ENCODE measurements around the gene TLE2.

The TLE2 gene

GRCh38 chr19:3029065-3029923 lies at the start of gene TLE2:
TLE2 (minus strand) TSS chr19:3029280; CDS start chr19:3028904, 376 bp downstream.
- no peak for DNase-seq

GRCh38 chr19:3075605-3076431 lies 46.7 kb upstream of the TLE2 start:
- DNase-seq: peak in 20 of 56 donors; percentile 3 to 65 (median 22)

- DNase-seq: no peak
These were observed 45.0 kb upstream of the TLE2 start for GRCh38 chr19:3073931-3074595.

GRCh38 chr19:3073159-3073563 lies 44.1 kb upstream of the TLE2 start:
- DNase-seq: no peak

GRCh38 chr19:3071768-3072167 lies 42.7 kb upstream of the TLE2 start:
- no peak for DNase-seq

- DNase-seq: no peak
These were observed 39.0 kb upstream of the TLE2 start for GRCh38 chr19:3068071-3068470.

- DNase-seq: no peak
These were observed 38.5 kb upstream of the TLE2 start for GRCh38 chr19:3067563-3067962.

GRCh38 chr19:3066482-3067049 lies 37.5 kb upstream of the TLE2 start:
- DNase-seq: no peak

GRCh38 chr19:3065675-3066357 lies 36.7 kb upstream of the TLE2 start:
- no peak for DNase-seq

- no peak for DNase-seq
These were observed 34.9 kb upstream of the TLE2 start for GRCh38 chr19:3064011-3064330.

GRCh38 chr19:3062165-3063105 lies 33.4 kb upstream of the TLE2 start, which contains the start of gene TLE5:
TLE5 (minus strand) TSS chr19:3062495; CDS start chr19:3062200, 295 bp downstream.
- DNase-seq: peak in 31 of 56 donors; percentile 5 to 68 (median 39)

GRCh38 chr19:3061182-3062161 lies 32.4 kb upstream of the TLE2 start:
- DNase-seq: peak in 33 of 56 donors; percentile 13 to 71 (median 40)

- no peak for DNase-seq
These were observed 31.7 kb upstream of the TLE2 start for GRCh38 chr19:3060857-3061181.

GRCh38 chr19:3059653-3060052 lies 30.6 kb upstream of the TLE2 start:
- no peak for DNase-seq

- no peak for DNase-seq
These were observed 29.8 kb upstream of the TLE2 start for GRCh38 chr19:3058821-3059314.

GRCh38 chr19:3058009-3058820 lies 29.1 kb upstream of the TLE2 start:
- no peak for DNase-seq

- peak in 49 of 56 donors; percentile 11 to 83 (median 62) for DNase-seq
These were observed 28.2 kb upstream of the TLE2 start for GRCh38 chr19:3057275-3057714.
